B cell (primary cell): ENCODE data around the gene CISH.

Experiments used
- CTCF ChIP-seq: fragments of 200-600 bp; IDR thresholded peaks from one replicate; pipeline ENCODE4 v1.8.0; 2022; ENCODE audit warnings: antibody characterized with exemption, mild to moderate bottlenecking
- EZH2 ChIP-seq: IDR thresholded peaks from 2 replicates; pipeline ENCODE4 v1.6.1; 2012; ENCODE audit warnings: borderline replicate concordance, low read depth, mild to moderate bottlenecking, moderate library complexity, low read length; ENCODE audit not compliant: insufficient read depth, poor library complexity, severe bottlenecking

GRCh38 chr3:50608278-50608677 lies 3.3 kb downstream of the CISH start:
- TF ChIP-seq EZH2 = no peak
- no peak for TF ChIP-seq CTCF
